A549 (cell line): ENCODE data around the gene PDE4C.

ENCODE experiments used
- CHD2 ChIP-seq: fragments of 150-350 bp; IDR thresholded peaks from 2 replicates; pipeline ENCODE4 v1.6.1; 2014; ENCODE audit warnings: low read length; ENCODE audit not compliant: partially characterized antibody
- E2F6 ChIP-seq: IDR thresholded peaks from 2 replicates; pipeline ENCODE4 v1.6.1; 2012; ENCODE audit warnings: low read depth, borderline replicate concordance
- JUN ChIP-seq, 2 experiments: fragments of >200 bp; sonication (Bioruptor Twin); formaldehyde crosslinking; IDR thresholded peaks; 2 replicates in 1 of 2; 3 replicates in 1 of 2; pipeline ENCODE4 v1.6.1; 2016 to 2017
- MYC ChIP-seq: IDR thresholded peaks from 2 replicates; pipeline ENCODE4 v1.6.1; 2012; ENCODE audit warnings: mild to moderate bottlenecking, inconsistent platforms, low read length, improper control_type of control experiment, borderline replicate concordance
- NR3C1 ChIP-seq: fragments of >200 bp; sonication (Bioruptor Twin); formaldehyde crosslinking; IDR thresholded peaks from 3 replicates; pipeline ENCODE4 v1.6.1; 2017
- RAD21 ChIP-seq, 2 experiments: fragments of >200 bp in 1 of 2; sonication (Bioruptor Twin) in 1 of 2; formaldehyde crosslinking in 1 of 2; IDR thresholded peaks in 1 of 2; conservative IDR thresholded peaks in 1 of 2; 2 replicates in 1 of 2; 3 replicates in 1 of 2; pipeline ENCODE4 v1.6.1; 2012 to 2018; ENCODE audit warnings: inconsistent platforms in 1 of 2
- RNF2 ChIP-seq: fragments of 200-600 bp; sonication (generic); IDR thresholded peaks from 2 replicates; pipeline ENCODE4 v1.6.1; 2016; ENCODE audit warnings: low read depth, mild to moderate bottlenecking, antibody characterized with exemption, moderate library complexity, borderline replicate concordance
- SMC3 ChIP-seq: fragments of >200 bp; sonication (Bioruptor Twin); formaldehyde crosslinking; IDR thresholded peaks from 3 replicates; pipeline ENCODE4 v1.6.1; 2018; ENCODE audit warnings: inconsistent platforms
- USF2 ChIP-seq: fragments of 450-650 bp; IDR thresholded peaks from 2 replicates; pipeline ENCODE4 v1.6.1; 2014; ENCODE audit warnings: antibody characterized with exemption
- ZC3H11A ChIP-seq: fragments of 450-650 bp; IDR thresholded peaks from 2 replicates; pipeline ENCODE4 v1.6.1; 2014; ENCODE audit warnings: antibody characterized with exemption, mild to moderate bottlenecking
- ZFP36 ChIP-seq: fragments of 450-650 bp; IDR thresholded peaks from 2 replicates; pipeline ENCODE4 v1.6.1; 2014; ENCODE audit warnings: borderline replicate concordance; ENCODE audit not compliant: partially characterized antibody
- TF ChIP-seq, protein P1 (sequence below): fragments of >200 bp; sonication (Bioruptor Twin); formaldehyde crosslinking; IDR thresholded peaks from 3 replicates; pipeline ENCODE4 v1.5.1; 2016
- TF ChIP-seq, protein P2 (sequence below): IDR thresholded peaks from 2 replicates; pipeline ENCODE4 v1.6.1; 2012
- TF ChIP-seq, protein P3 (sequence below): fragments of 150-350 bp; IDR thresholded peaks from 2 replicates; pipeline ENCODE4 v1.6.1; 2014; ENCODE audit warnings: low read depth, mild to moderate bottlenecking, low read length

- TF ChIP-seq, protein P1, sequence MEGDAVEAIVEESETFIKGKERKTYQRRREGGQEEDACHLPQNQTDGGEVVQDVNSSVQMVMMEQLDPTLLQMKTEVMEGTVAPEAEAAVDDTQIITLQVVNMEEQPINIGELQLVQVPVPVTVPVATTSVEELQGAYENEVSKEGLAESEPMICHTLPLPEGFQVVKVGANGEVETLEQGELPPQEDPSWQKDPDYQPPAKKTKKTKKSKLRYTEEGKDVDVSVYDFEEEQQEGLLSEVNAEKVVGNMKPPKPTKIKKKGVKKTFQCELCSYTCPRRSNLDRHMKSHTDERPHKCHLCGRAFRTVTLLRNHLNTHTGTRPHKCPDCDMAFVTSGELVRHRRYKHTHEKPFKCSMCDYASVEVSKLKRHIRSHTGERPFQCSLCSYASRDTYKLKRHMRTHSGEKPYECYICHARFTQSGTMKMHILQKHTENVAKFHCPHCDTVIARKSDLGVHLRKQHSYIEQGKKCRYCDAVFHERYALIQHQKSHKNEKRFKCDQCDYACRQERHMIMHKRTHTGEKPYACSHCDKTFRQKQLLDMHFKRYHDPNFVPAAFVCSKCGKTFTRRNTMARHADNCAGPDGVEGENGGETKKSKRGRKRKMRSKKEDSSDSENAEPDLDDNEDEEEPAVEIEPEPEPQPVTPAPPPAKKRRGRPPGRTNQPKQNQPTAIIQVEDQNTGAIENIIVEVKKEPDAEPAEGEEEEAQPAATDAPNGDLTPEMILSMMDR = no peak
- TF ChIP-seq RAD21 (conservative IDR thresholded peaks at IDR 0.05 in 1 of 2, IDR thresholded peaks at IDR 0.05 in 1 of 2) (no peak), MYC (no peak), JUN (IDR thresholded peaks at IDR 0.05) (no peak), ZC3H11A (no peak), CHD2 (no peak), NR3C1 (no peak), E2F6 (no peak), SMC3 (no peak), ZFP36 (no peak), USF2 (no peak), RNF2 (no peak)
- TF ChIP-seq, protein P2, sequence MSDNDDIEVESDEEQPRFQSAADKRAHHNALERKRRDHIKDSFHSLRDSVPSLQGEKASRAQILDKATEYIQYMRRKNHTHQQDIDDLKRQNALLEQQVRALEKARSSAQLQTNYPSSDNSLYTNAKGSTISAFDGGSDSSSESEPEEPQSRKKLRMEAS = no peak
- TF ChIP-seq, protein P3, sequence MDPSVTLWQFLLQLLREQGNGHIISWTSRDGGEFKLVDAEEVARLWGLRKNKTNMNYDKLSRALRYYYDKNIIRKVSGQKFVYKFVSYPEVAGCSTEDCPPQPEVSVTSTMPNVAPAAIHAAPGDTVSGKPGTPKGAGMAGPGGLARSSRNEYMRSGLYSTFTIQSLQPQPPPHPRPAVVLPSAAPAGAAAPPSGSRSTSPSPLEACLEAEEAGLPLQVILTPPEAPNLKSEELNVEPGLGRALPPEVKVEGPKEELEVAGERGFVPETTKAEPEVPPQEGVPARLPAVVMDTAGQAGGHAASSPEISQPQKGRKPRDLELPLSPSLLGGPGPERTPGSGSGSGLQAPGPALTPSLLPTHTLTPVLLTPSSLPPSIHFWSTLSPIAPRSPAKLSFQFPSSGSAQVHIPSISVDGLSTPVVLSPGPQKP = no peak
Observed at GRCh38 chr19:18231775-18232174, 5.5 kb upstream of the PDE4C start.
